ENCODE results near the gene CCS.

Gene CCS

DNA sequence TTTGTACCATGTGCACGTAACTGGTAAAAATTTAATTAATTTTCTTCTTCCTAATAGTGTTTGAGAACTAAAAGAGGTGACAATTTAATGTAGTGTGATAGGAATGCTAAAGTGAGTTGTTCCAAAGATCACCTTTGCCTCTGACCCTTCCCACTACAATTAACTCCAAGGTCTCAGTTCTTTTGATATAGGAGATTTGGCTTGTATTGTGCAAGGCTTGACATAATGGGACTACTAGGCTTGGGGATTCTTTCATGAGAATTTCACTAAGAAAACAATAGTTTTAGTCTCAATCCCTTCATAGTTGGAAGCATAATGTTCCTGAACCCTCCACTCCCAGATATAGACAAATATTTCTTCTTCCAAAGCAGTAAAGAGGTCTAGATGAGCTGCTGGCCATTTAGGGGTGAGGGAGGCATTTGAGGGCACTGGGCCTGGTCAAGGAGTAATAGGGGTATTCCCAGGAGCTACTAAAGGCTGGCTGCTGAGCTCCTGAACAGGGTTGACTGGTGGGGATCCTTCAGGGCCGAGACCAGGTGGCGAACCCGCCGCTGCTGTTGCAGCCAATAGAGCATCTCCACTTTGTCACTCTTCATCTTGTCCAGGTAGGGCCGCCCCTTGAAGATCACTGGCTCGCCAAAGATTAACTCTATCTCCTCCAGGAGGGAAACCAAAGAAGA is 2.8 kb upstream of the CCS start:
- TF ChIP-seq PPARA (CRISPR knock-in tag; IDR thresholded peaks at IDR 0.05; ENCODE audit: borderline replicate concordance) (no peak), OSR1 (CRISPR knock-in tag; IDR thresholded peaks at IDR 0.05) (no peak), CSDC2 (CRISPR knock-in tag; IDR thresholded peaks at IDR 0.05) (no peak), ZNF70 (CRISPR knock-in tag; IDR thresholded peaks at IDR 0.05) (no peak), SNAI2 (CRISPR knock-in tag; IDR thresholded peaks at IDR 0.05) (no peak), ZNF8 (CRISPR knock-in tag; IDR thresholded peaks at IDR 0.05) (no peak), BACH2 (CRISPR knock-in tag; IDR thresholded peaks at IDR 0.05; ENCODE audit: borderline replicate concordance) (no peak), RARB (CRISPR knock-in tag; IDR thresholded peaks at IDR 0.05) (no peak)
- TF ChIP-seq, protein P1, sequence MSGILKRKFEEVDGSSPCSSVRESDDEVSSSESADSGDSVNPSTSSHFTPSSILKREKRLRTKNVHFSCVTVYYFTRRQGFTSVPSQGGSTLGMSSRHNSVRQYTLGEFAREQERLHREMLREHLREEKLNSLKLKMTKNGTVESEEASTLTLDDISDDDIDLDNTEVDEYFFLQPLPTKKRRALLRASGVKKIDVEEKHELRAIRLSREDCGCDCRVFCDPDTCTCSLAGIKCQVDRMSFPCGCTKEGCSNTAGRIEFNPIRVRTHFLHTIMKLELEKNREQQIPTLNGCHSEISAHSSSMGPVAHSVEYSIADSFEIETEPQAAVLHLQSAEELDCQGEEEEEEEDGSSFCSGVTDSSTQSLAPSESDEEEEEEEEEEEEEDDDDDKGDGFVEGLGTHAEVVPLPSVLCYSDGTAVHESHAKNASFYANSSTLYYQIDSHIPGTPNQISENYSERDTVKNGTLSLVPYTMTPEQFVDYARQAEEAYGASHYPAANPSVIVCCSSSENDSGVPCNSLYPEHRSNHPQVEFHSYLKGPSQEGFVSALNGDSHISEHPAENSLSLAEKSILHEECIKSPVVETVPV (CRISPR knock-in tag; IDR thresholded peaks at IDR 0.05) = no peak
- TF ChIP-seq, protein P2, sequence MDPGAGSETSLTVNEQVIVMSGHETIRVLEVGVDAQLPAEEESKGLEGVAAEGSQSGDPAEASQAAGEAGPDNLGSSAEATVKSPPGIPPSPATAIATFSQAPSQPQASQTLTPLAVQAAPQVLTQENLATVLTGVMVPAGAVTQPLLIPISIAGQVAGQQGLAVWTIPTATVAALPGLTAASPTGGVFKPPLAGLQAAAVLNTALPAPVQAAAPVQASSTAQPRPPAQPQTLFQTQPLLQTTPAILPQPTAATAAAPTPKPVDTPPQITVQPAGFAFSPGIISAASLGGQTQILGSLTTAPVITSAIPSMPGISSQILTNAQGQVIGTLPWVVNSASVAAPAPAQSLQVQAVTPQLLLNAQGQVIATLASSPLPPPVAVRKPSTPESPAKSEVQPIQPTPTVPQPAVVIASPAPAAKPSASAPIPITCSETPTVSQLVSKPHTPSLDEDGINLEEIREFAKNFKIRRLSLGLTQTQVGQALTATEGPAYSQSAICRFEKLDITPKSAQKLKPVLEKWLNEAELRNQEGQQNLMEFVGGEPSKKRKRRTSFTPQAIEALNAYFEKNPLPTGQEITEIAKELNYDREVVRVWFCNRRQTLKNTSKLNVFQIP (CRISPR knock-in tag; IDR thresholded peaks at IDR 0.05; ENCODE audit: borderline replicate concordance, low read depth) = no peak
- TF ChIP-seq, protein P3, sequence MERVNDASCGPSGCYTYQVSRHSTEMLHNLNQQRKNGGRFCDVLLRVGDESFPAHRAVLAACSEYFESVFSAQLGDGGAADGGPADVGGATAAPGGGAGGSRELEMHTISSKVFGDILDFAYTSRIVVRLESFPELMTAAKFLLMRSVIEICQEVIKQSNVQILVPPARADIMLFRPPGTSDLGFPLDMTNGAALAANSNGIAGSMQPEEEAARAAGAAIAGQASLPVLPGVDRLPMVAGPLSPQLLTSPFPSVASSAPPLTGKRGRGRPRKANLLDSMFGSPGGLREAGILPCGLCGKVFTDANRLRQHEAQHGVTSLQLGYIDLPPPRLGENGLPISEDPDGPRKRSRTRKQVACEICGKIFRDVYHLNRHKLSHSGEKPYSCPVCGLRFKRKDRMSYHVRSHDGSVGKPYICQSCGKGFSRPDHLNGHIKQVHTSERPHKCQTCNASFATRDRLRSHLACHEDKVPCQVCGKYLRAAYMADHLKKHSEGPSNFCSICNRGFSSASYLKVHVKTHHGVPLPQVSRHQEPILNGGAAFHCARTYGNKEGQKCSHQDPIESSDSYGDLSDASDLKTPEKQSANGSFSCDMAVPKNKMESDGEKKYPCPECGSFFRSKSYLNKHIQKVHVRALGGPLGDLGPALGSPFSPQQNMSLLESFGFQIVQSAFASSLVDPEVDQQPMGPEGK (CRISPR knock-in tag; IDR thresholded peaks at IDR 0.05; ENCODE audit: borderline replicate concordance) = no peak
- TF ChIP-seq, protein P4, sequence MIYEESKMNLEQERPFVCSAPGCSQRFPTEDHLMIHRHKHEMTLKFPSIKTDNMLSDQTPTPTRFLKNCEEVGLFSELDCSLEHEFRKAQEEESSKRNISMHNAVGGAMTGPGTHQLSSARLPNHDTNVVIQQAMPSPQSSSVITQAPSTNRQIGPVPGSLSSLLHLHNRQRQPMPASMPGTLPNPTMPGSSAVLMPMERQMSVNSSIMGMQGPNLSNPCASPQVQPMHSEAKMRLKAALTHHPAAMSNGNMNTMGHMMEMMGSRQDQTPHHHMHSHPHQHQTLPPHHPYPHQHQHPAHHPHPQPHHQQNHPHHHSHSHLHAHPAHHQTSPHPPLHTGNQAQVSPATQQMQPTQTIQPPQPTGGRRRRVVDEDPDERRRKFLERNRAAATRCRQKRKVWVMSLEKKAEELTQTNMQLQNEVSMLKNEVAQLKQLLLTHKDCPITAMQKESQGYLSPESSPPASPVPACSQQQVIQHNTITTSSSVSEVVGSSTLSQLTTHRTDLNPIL (CRISPR knock-in tag; IDR thresholded peaks at IDR 0.05; ENCODE audit: low read depth) = no peak
- no peak for ATAC-seq

DNA sequence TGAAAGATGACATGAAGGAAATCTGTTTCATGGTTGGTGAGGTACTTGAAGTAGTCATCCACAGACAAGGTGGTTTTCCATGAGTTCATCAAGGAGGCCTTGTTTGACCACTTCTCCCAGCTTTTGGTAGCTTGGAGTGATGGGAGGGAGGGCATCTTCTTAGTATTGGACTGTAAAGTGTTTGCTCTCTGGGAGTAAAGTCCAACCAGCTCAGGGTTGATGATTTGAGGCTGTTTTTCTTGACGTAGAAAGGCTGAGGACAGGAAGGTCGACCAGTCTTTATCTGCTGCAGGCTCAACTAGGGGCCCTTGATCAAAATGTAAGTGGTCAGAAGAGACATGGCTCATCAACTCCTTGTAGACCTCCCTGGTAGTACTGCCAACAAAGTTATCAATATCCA is 1.8 kb upstream of the CCS start:
- no peak for ATAC-seq
- TF ChIP-seq ZNF70 (CRISPR knock-in tag; IDR thresholded peaks at IDR 0.05) (no peak), SNAI2 (CRISPR knock-in tag; IDR thresholded peaks at IDR 0.05) (no peak), ARNTL (CRISPR knock-in tag; IDR thresholded peaks at IDR 0.05; ENCODE audit: borderline replicate concordance, low read depth) (no peak), GLIS3 (CRISPR knock-in tag; IDR thresholded peaks at IDR 0.05) (no peak), CSDC2 (CRISPR knock-in tag; IDR thresholded peaks at IDR 0.05) (no peak), ZNF8 (CRISPR knock-in tag; IDR thresholded peaks at IDR 0.05) (no peak), ESRRG (CRISPR knock-in tag; IDR thresholded peaks at IDR 0.05) (no peak), ISL1 (CRISPR knock-in tag; IDR thresholded peaks at IDR 0.05) (no peak), TOX (CRISPR knock-in tag; IDR thresholded peaks at IDR 0.05; ENCODE audit: borderline replicate concordance) (no peak), OSR1 (CRISPR knock-in tag; IDR thresholded peaks at IDR 0.05) (no peak), ZFP30 (CRISPR knock-in tag; IDR thresholded peaks at IDR 0.05) (no peak), ZC3H10 (CRISPR knock-in tag; IDR thresholded peaks at IDR 0.05) (no peak), ZFP3 (CRISPR knock-in tag; IDR thresholded peaks at IDR 0.05) (no peak), RARB (CRISPR knock-in tag; IDR thresholded peaks at IDR 0.05) (no peak), BACH2 (CRISPR knock-in tag; IDR thresholded peaks at IDR 0.05; ENCODE audit: borderline replicate concordance) (no peak)
- TF ChIP-seq, protein P2 (CRISPR knock-in tag; IDR thresholded peaks at IDR 0.05; ENCODE audit: borderline replicate concordance, low read depth) = no peak
- TF ChIP-seq, protein P4 (CRISPR knock-in tag; IDR thresholded peaks at IDR 0.05; ENCODE audit: low read depth) = no peak
- TF ChIP-seq, protein P3 (CRISPR knock-in tag; IDR thresholded peaks at IDR 0.05; ENCODE audit: borderline replicate concordance) = no peak

All from SK-N-SH treated with all-trans-retinoic acid at 6 μM for 48 hours (cell line).